Measurements from ENCODE around the gene JAML. TPM values are rescaled to one million over a fixed set of nuclear protein-coding genes. Genes with fewer than 3 reads are reported as not detected.

JAML gene
- total and polyA plus RNA-seq, 8 donors: 0.39 to 7.4 (median 2.3) TPM

DNA sequence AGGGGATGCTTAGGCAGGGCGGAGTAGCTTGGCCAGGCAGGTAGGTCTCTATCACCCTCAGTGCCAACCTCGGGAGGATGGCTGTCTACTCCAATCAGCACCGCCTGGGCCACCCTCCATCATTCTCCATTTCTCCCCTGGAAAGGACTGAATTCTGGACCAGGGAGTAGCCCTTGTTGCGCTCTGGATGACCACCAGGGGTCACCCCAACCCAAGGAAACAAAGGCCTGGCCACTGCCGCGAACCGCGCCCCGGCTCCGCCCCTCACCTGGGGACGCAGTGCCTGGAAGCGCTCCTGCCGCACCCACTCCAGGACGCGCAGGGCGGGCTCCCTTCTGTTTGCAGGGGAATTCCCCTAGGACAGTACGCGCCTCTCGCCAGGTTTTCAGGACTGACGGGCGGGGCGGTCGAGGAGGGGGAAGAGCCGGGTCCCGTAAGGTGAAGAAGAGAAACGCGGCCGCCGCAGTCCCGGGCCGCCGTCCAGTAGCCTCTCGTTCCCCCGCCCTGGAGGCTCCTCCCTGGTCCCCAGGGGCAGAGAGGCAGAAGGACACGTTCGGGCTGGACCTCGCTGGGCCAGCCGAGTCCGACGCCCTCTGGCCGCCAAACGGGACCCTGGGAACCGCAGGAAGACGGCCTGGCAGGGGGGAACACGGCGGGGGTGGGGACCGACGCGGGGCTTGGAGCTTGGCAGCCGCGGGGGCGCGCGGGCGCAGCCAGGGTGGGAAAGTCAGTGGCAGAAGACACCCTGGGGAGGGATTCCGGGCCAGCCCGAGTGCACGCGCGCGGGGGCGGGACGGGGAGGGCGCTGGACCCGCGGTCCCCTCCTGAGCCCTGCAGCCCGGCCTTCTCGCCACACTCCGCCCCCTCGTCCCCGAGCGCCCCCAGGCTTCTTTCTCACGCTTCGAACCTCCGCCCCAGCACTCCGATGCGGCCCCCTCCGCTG, 79.3 kb downstream of the JAML start:
- no peak overlapping the region for H3K27ac ChIP-seq
- no peak for FAIRE-seq
- H3K4me3 ChIP-seq: peak overlapping the region; percentile 39 to 67 (median 59)
- intact Hi-C loops (cut with DNase I): loop anchor here in 1 of 3 donors (5.0 kb wide), 1 partner anchor 142 kb away; no protein-coding TSS in a partner anchor
- peak; percentile 98 to 99 (median 99) for ATAC-seq
- 2% methylated on average over 52 to 78 of the region's 78 CpGs for WGBS, 2 donors
- TF ChIP-seq, protein P1, sequence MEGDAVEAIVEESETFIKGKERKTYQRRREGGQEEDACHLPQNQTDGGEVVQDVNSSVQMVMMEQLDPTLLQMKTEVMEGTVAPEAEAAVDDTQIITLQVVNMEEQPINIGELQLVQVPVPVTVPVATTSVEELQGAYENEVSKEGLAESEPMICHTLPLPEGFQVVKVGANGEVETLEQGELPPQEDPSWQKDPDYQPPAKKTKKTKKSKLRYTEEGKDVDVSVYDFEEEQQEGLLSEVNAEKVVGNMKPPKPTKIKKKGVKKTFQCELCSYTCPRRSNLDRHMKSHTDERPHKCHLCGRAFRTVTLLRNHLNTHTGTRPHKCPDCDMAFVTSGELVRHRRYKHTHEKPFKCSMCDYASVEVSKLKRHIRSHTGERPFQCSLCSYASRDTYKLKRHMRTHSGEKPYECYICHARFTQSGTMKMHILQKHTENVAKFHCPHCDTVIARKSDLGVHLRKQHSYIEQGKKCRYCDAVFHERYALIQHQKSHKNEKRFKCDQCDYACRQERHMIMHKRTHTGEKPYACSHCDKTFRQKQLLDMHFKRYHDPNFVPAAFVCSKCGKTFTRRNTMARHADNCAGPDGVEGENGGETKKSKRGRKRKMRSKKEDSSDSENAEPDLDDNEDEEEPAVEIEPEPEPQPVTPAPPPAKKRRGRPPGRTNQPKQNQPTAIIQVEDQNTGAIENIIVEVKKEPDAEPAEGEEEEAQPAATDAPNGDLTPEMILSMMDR (IDR thresholded peaks at IDR 0.05): peak; percentile 86 to 91 (median 89)
- peak; percentile 86 to 96 (median 92) for DNase-seq
- no peaks in the 10 kb centered on the region for H3K4me1 ChIP-seq
- no peaks in the 10 kb centered on the region for H3K36me3 ChIP-seq
- no peaks in the 10 kb centered on the region for H3K27me3 ChIP-seq
- H3K9me3 ChIP-seq: no peaks in the 10 kb centered on the region

DNA sequence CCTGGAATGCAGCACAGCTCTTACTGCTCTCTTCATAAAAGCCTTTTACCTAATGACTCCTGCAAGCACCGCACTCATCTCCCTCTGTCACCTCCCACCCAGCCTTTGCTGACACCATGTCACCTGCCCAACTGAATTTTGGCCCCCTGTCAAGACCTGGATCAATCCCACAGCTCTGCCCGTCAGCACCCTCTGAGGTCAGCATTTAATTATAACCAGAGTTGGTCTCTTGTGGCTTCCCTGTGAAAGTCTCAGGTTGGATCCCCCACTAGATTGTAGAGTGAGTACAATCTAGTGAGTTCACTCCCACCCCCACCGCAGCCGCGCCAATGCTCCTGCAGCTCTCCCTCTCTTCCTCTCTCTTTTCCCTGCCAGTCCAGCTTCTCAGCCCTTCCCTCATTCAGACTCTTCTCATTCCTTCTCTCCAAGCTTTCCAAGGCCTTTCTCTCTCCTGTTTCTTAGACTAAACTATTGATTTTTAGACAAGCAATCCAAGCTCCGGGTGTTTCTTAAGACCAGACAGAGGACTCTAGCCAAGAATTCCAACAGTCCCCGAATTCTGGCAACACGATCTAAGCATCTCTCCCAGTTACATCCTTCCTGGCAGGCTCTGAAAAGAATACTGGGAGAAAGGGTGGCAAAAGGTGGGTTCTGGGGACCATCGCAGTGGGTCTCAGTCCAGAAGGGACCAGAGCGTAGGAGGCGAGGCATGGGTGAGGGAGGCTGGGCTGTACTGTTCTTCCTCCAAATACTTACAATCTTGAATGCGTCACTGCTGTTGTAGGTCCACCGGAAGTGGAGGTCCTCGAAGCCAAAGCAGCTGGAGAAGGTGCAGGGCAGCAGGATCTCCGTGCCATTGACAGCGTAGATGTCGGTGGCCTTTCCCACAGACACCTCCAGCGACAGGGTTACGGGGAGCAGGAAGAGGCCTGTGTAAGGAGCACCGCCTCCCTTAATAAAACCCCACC, 80.2 kb downstream of the JAML start:
- no peak for ATAC-seq
- DNase-seq: no peak
- no peaks in the 10 kb centered on the region for H3K36me3 ChIP-seq
- 38 to 42% methylated on average over 20 of the region's 20 CpGs for WGBS, 2 donors
- H3K4me3 ChIP-seq: peak overlapping the region in 1 of 4 donors; percentile 67
- H3K9me3 ChIP-seq: no peaks in the 10 kb centered on the region
- no peaks in the 10 kb centered on the region for H3K27me3 ChIP-seq
- intact Hi-C loops (cut with DNase I): loop anchor here in 1 of 3 donors (5.0 kb wide), 1 partner anchor 143 kb away; no protein-coding TSS in a partner anchor
- no peak for FAIRE-seq
- H3K27ac ChIP-seq: no peak overlapping the region
- TF ChIP-seq, protein P1 (IDR thresholded peaks at IDR 0.05): no peak
- H3K4me1 ChIP-seq: no peaks in the 10 kb centered on the region

Other genes starting within 250 kb of the JAML start
- gene IL10RA, start 238.6 kb downstream of the JAML start, total RNA-seq: 10 to 100 TPM in 1 of 6 donors, 1 to 10 TPM in 3, under 1 TPM in 2; 0.60 to 15.5 (median 4.0) TPM
- gene IL10RA, start 238.6 kb downstream of the JAML start, polyA plus RNA-seq: 1 to 10 TPM; 1.8 to 2.4 TPM
- gene TMPRSS4, start 147.9 kb downstream of the JAML start, total RNA-seq: 1 to 10 TPM in 1 of 6 donors, under 1 TPM in 3, not detected in 2; 0.39 to 2.2 (median 0.65) TPM
- gene TMPRSS4, start 147.9 kb downstream of the JAML start, polyA plus RNA-seq: under 1 TPM in 1 of 2 donors, not detected in 1; 0.15 TPM
- gene SMIM35, start 138.0 kb downstream of the JAML start, total RNA-seq: not detected
- under 1 TPM in 1 of 2 donors, not detected in 1; 0.02 TPM for gene SMIM35, start 138.0 kb downstream of the JAML start, polyA plus RNA-seq
- 1 to 10 TPM in 3 of 6 donors, under 1 TPM in 3; 0.69 to 2.3 (median 1.0) TPM for gene SCN4B, start 72.2 kb downstream of the JAML start, total RNA-seq
- gene SCN4B, start 72.2 kb downstream of the JAML start, polyA plus RNA-seq: 1 to 10 TPM in 1 of 2 donors, under 1 TPM in 1; 0.61 to 2.9 TPM
- gene SCN2B, start 48.4 kb downstream of the JAML start, total RNA-seq: under 1 TPM; 0.05 to 0.31 (median 0.06) TPM
- gene SCN2B, start 48.4 kb downstream of the JAML start, polyA plus RNA-seq: under 1 TPM; 0.04 to 0.05 TPM
- gene MPZL3, start 27.4 kb upstream of the JAML start, total RNA-seq: 1 to 10 TPM; 4.4 to 8.0 (median 5.6) TPM
- gene MPZL3, start 27.4 kb upstream of the JAML start, polyA plus RNA-seq: 1 to 10 TPM; 3.8 to 5.3 TPM
- gene MPZL2, start 39.3 kb upstream of the JAML start, total RNA-seq: 10 to 100 TPM in 4 of 6 donors, 1 to 10 TPM in 2; 6.0 to 20.7 (median 13.8) TPM
- gene MPZL2, start 39.3 kb upstream of the JAML start, polyA plus RNA-seq: 10 to 100 TPM in 1 of 2 donors, 1 to 10 TPM in 1; 8.1 to 15.6 TPM
- 1 to 10 TPM in 4 of 6 donors, under 1 TPM in 2; 0.23 to 2.1 (median 1.5) TPM for gene CD3E, start 79.7 kb upstream of the JAML start, total RNA-seq
- gene CD3E, start 79.7 kb upstream of the JAML start, polyA plus RNA-seq: under 1 TPM; 0.23 to 0.73 TPM
- gene CD3D, start 117.7 kb upstream of the JAML start, total RNA-seq: 1 to 10 TPM in 2 of 6 donors, under 1 TPM in 4; 0.23 to 2.4 (median 0.82) TPM
- under 1 TPM; 0.14 to 0.80 TPM for gene CD3D, start 117.7 kb upstream of the JAML start, polyA plus RNA-seq
- under 1 TPM; 0.08 to 0.92 (median 0.52) TPM for gene CD3G, start 119.3 kb upstream of the JAML start, total RNA-seq
- under 1 TPM in 1 of 2 donors, not detected in 1; 0.04 TPM for gene CD3G, start 119.3 kb upstream of the JAML start, polyA plus RNA-seq
- 10 to 100 TPM; 20.0 to 28.9 (median 21.8) TPM for gene UBE4A, start 134.6 kb upstream of the JAML start, total RNA-seq
- gene UBE4A, start 134.6 kb upstream of the JAML start, polyA plus RNA-seq: 10 to 100 TPM; 14.2 to 17.9 TPM
- gene ATP5MG, start 176.6 kb upstream of the JAML start, total RNA-seq: 10 to 100 TPM; 46.5 to 81.4 (median 74.3) TPM
- 100 to 1,000 TPM; 115 to 120 TPM for gene ATP5MG, start 176.6 kb upstream of the JAML start, polyA plus RNA-seq
- gene KMT2A, start 211.5 kb upstream of the JAML start, total RNA-seq: 10 to 100 TPM; 31.1 to 46.3 (median 36.6) TPM
- 10 to 100 TPM; 13.9 to 14.1 TPM for gene KMT2A, start 211.5 kb upstream of the JAML start, polyA plus RNA-seq